SK-N-SH (cell line): ENCODE data around the gene PGGHG. TPM values are rescaled to one million over a fixed set of nuclear protein-coding genes. Genes with fewer than 3 reads are reported as not detected.

Experiments
- CTCF ChIA-PET: fragments of 300-600, 350-600 bp; formaldehyde crosslinking; extraction: SDS; loops from one replicate; lab custom pipeline; 2021; lab: Yijun Ruan, JAX
- POLR2A ChIA-PET: fragments of 350-600 bp; sonication (Branson Sonifier 250); formaldehyde crosslinking; extraction: SDS; loops from one replicate; lab custom pipeline; 2020; ENCODE audit warnings: antibody characterized with exemption, inconsistent platforms; lab: Yijun Ruan, JAX
- DNase-seq: peaks from one replicate; pipeline ENCODE4 v3.0.0; 2012
- H2AFZ ChIP-seq: fragments of 200-600 bp; sonication (generic); 2 replicates; pipeline ENCODE4 v1.8.1; 2016; ENCODE audit warnings: antibody characterized with exemption, mild to moderate bottlenecking, low read depth
- H3F3A ChIP-seq: fragments of 200-600 bp; sonication (generic); replicated peaks from 2 replicates; pipeline ENCODE3; 2016; ENCODE audit warnings: antibody characterized with exemption, mild to moderate bottlenecking; ENCODE audit not compliant: insufficient read depth
- H3K27ac ChIP-seq, 2 experiments: fragments of 200-500 bp in 1 of 2; fragments of 200-600 bp in 1 of 2; sonication (Bioruptor generic) in 1 of 2; sonication (generic), shearing (Covaris generic) in 1 of 2; 2 replicates each; pipeline versions ENCODE4 v1.5.1 to v1.6.1; 2014 to 2016; ENCODE audit warnings: low read depth in 2 of 2, inconsistent platforms in 1 of 2, low read length in 1 of 2, mild to moderate bottlenecking in 1 of 2, mixed read lengths in 1 of 2
- H3K27me3 ChIP-seq: fragments of 200-600 bp; sonication (generic), shearing (Covaris generic); 2 replicates; pipeline ENCODE4 v1.6.1; 2016; ENCODE audit warnings: mixed run types; ENCODE audit not compliant: insufficient read depth
- H3K36me3 ChIP-seq, 2 experiments: fragments of 200-500 bp in 1 of 2; fragments of 200-600 bp in 1 of 2; sonication (Bioruptor generic) in 1 of 2; sonication (generic) in 1 of 2; replicated peaks in 1 of 2; 2 replicates each; pipeline versions ENCODE3 to v1.5.1; 2014 to 2016; ENCODE audit warnings: low read length in 1 of 2, mild to moderate bottlenecking in 1 of 2; ENCODE audit not compliant: insufficient read depth in 2 of 2, control insufficient read depth in 1 of 2
- H3K4me1 ChIP-seq, 2 experiments: fragments of 200-500 bp in 1 of 2; fragments of 200-600 bp in 1 of 2; sonication (Bioruptor generic) in 1 of 2; sonication (generic), shearing (Covaris generic) in 1 of 2; 2 replicates each; pipeline versions ENCODE4 v1.5.1 to v1.6.1; 2014 to 2016; ENCODE audit warnings: low read depth in 1 of 2, low read length in 1 of 2, mixed run types in 1 of 2; ENCODE audit not compliant: insufficient read depth in 2 of 2, control insufficient read depth in 1 of 2
- H3K4me2 ChIP-seq: fragments of 200-600 bp; sonication (generic), shearing (Covaris generic); 2 replicates; pipeline ENCODE4 v1.6.1; 2017; ENCODE audit warnings: mixed run types
- H3K4me3 ChIP-seq, 2 experiments: fragments of 200-500 bp in 1 of 2; fragments of 200-600 bp in 1 of 2; sonication (Bioruptor generic) in 1 of 2; sonication (generic), shearing (Covaris generic) in 1 of 2; 2 replicates each; pipeline versions ENCODE4 v1.5.1 to v1.8.1; 2014 to 2016; ENCODE audit warnings: low read depth in 2 of 2, inconsistent platforms in 1 of 2, low read length in 1 of 2, mild to moderate bottlenecking in 1 of 2, mixed read lengths in 1 of 2, moderate library complexity in 1 of 2
- H3K79me2 ChIP-seq: fragments of 200-600 bp; sonication (generic); 2 replicates; pipeline ENCODE4 v1.8.1; 2017; ENCODE audit warnings: mild to moderate bottlenecking; ENCODE audit not compliant: insufficient read depth
- H3K9ac ChIP-seq: fragments of 200-600 bp; sonication (generic); 2 replicates; pipeline ENCODE4 v1.6.1; 2017; ENCODE audit warnings: mixed run types
- H3K9me2 ChIP-seq: fragments of 200-600 bp; sonication (generic); 2 replicates; pipeline ENCODE4 v1.6.1; 2017; ENCODE audit warnings: mixed run types
- H3K9me3 ChIP-seq: fragments of 200-600 bp; sonication (generic); 2 replicates; pipeline ENCODE4 v1.6.1; 2017; ENCODE audit warnings: mixed run types, mild to moderate bottlenecking, moderate library complexity
- H4K20me1 ChIP-seq: fragments of 200-600 bp; sonication (generic); 2 replicates; pipeline ENCODE4 v1.6.1; 2017; ENCODE audit warnings: mild to moderate bottlenecking, mixed run types; ENCODE audit not compliant: insufficient read depth
- EP300 ChIP-seq, 2 experiments: IDR thresholded peaks; 2 replicates each; pipeline versions ENCODE4 v1.4.0 to v1.6.1; 2012; ENCODE audit warnings: borderline replicate concordance in 1 of 2, low read depth in 1 of 2, low read length in 1 of 2
- GABPA ChIP-seq: IDR thresholded peaks from 2 replicates; pipeline ENCODE4 v1.4.0; 2012; ENCODE audit warnings: low read depth, mild to moderate bottlenecking
- REST ChIP-seq: IDR thresholded peaks from 2 replicates; pipeline ENCODE4 v1.6.1; 2012; ENCODE audit warnings: mild to moderate bottlenecking, low read depth, low read length, moderate library complexity
- SIN3A ChIP-seq: IDR thresholded peaks from 2 replicates; pipeline ENCODE4 v1.6.1; 2012; ENCODE audit warnings: low read depth, mild to moderate bottlenecking, low read length, moderate library complexity, borderline replicate concordance
- TEAD4 ChIP-seq: IDR thresholded peaks from 2 replicates; pipeline ENCODE4 v1.4.0; 2012; ENCODE audit warnings: mild to moderate bottlenecking, borderline replicate concordance; ENCODE audit not compliant: insufficient read depth
- WGBS: methylation state at CpG from one replicate; pipeline ENCODE4 v1.1.6; 2017; ENCODE audit warnings: low lambda C conversion rate; 5-methylcytosine and 5-hydroxymethylcytosine counted together
- polyA plus RNA-seq, 3 experiments: library from polyadenylated mRNA; depleted of rRNA; stranded (reverse); fragments of >200 nt; gene quantifications; 2 replicates each; pipeline ENCODE4 v1.2.3, GENCODE V29; 2012

PGGHG gene
- polyA plus RNA-seq, 1 of the 3 experiments (the other 2 are of a cell fraction) = 19.9 TPM

- peak; percentile 48 for DNase-seq
- H3K9me2 ChIP-seq = no peaks in the 10 kb centered on the region
Observed at GRCh38 chr11:279966-280705, 8.8 kb upstream of the PGGHG start.

GRCh38 chr11:280706-281485, 8.0 kb upstream of the PGGHG start:
- no peaks in the 10 kb centered on the region for H3K79me2 ChIP-seq
- H3K4me3 ChIP-seq = no peak overlapping the region
- H3K27ac ChIP-seq = no peak overlapping the region
- POLR2A ChIA-PET = no interaction called here
- CTCF ChIA-PET = interaction anchor here (1.4 to 4.1 kb wide), 3 partner anchors 25 to 37 kb away, joined by 3 to 16 read pairs (median 3); no protein-coding TSS in a partner anchor
- no peaks in the 10 kb centered on the region for H3K36me3 ChIP-seq
- no peak overlapping the region for H3K4me2 ChIP-seq
- H3K4me1 ChIP-seq = no peaks in the 10 kb centered on the region
- H3K9ac ChIP-seq = no peak overlapping the region
- H3F3A ChIP-seq = no peaks in the 10 kb centered on the region
- no peaks in the 10 kb centered on the region for H3K9me2 ChIP-seq
- DNase-seq = peak; percentile 31
- 6% methylated on average over 23 of the region's 79 CpGs for WGBS
- TF ChIP-seq EP300 (IDR thresholded peaks at IDR 0.05; ENCODE audit: borderline replicate concordance in 1 of 2, low read depth in 1 of 2, low read length in 1 of 2) = no peak
- no peak for TF ChIP-seq TEAD4
- peaks cover 4% of the 10 kb centered on the region; the same call in 1 of the 2 replicates for H3K9me3 ChIP-seq
- H2AFZ ChIP-seq = no peak overlapping the region
- no peaks in the 10 kb centered on the region for H4K20me1 ChIP-seq
- peaks cover 56% of the 10 kb centered on the region for H3K27me3 ChIP-seq

More at GRCh38 chr11:279966-280705, 8.8 kb upstream of the PGGHG start:
- H3K4me2 ChIP-seq = no peak overlapping the region
- TF ChIP-seq REST (peak; percentile 91), GABPA (no peak), SIN3A (no peak)
- H3K4me3 ChIP-seq = no peak overlapping the region
- ChIA-PET POLR2A (no interaction called here), CTCF (interaction anchor here (1.2 to 4.1 kb wide), 3 partner anchors 9 to 37 kb away, joined by 3 to 16 read pairs (median 6); partner anchors contain the start of gene PGGHG)
- H3K79me2 ChIP-seq = no peaks in the 10 kb centered on the region
- H3K9ac ChIP-seq = no peak overlapping the region
- peaks cover 56% of the 10 kb centered on the region for H3K27me3 ChIP-seq
- H3F3A ChIP-seq = no peaks in the 10 kb centered on the region
- no peaks in the 10 kb centered on the region for H3K4me1 ChIP-seq
- no peak overlapping the region for H3K27ac ChIP-seq
- no peaks in the 10 kb centered on the region for H3K36me3 ChIP-seq
- peaks cover 4% of the 10 kb centered on the region for H3K9me3 ChIP-seq
- no peaks in the 10 kb centered on the region for H4K20me1 ChIP-seq
- 18% methylated on average over 34 of the region's 85 CpGs for WGBS
- H2AFZ ChIP-seq = no peak overlapping the region
